Measurements from ENCODE around the gene PTPRD. TPM values are rescaled to one million over a fixed set of nuclear protein-coding genes. Genes with fewer than 3 reads are reported as not detected.

Gene PTPRD
- total RNA-seq, 1 experiment from 2014 or later, result 0.02 TPM

DNA sequence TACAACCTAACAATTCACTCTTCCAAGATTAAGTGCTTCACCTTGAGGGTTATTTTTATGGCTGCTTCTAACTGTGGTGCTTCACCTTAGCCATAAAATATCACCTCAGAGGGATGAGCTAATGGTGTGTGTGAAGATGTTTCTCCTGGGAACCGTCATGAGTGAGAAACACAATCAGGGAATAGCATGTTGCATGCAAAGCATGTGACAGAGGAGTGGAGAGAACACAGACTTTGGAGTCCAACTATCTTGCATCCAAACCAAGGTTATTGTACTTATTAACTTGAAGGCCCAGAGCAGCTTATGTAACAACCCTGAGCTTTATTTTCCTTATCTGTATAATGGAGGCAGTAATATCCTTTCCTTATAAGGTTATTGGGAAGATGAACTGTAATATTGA, 1724.2 kb downstream of the PTPRD start:
- H3K9me3 ChIP-seq (ENCODE audit: control insufficient read depth in 1 of 2, insufficient read depth in 1 of 2, low read depth in 1 of 2, low read length in 2 of 2), result peaks cover 10 to 15% of the 10 kb centered on the region in 2 experiments; a peak in 2 of 4 replicates
- no peaks in the 10 kb centered on the region for H3K36me3 ChIP-seq (ENCODE audit: control insufficient read depth in 1 of 2, insufficient read depth in 2 of 2, low read length in 2 of 2)
- no peak overlapping the region for H3K9ac ChIP-seq (ENCODE audit: low read length)
- no peaks in the 10 kb centered on the region for H3K9me2 ChIP-seq (ENCODE audit: insufficient read depth)
- no TSS peak for BruUV-seq (replicated peaks)
- no peaks in the 10 kb centered on the region for H4K20me1 ChIP-seq (ENCODE audit: insufficient read depth)
- H3K27me3 ChIP-seq (ENCODE audit: insufficient read depth, low read length), result no peaks in the 10 kb centered on the region
- intact Hi-C loops (cut with micrococcal nuclease), result no loop called here
- no peak overlapping the region for H2AFZ ChIP-seq (ENCODE audit: low read depth, low read length, poor library complexity, severe bottlenecking)
- no peaks in the 10 kb centered on the region for H3K79me2 ChIP-seq (ENCODE audit: insufficient read depth, low read length)
- H3K4me2 ChIP-seq (ENCODE audit: low read length), result no peak overlapping the region
- RAD21 ChIA-PET (ENCODE audit: low non-redundant PET in 1 of 2, low total read pairs in 2 of 2, uncharacterized antibody in 2 of 2, unreplicated experiment in 2 of 2), result no interaction called here
- H3K4me3 ChIP-seq (replicated peaks in 1 of 2; ENCODE audit: low read depth in 1 of 2, low read length in 2 of 2), result no peak overlapping the region
- TF ChIP-seq EZH2phosphoT487 (IDR thresholded peaks at IDR 0.05; ENCODE audit: borderline replicate concordance) (no peak), TCF7L2 (IDR thresholded peaks at IDR 0.05; ENCODE audit: borderline replicate concordance, extremely low read depth, insufficient read depth, insufficient read length) (no peak), JUND (IDR thresholded peaks at IDR 0.05) (no peak)
- TF ChIP-seq, protein P1, sequence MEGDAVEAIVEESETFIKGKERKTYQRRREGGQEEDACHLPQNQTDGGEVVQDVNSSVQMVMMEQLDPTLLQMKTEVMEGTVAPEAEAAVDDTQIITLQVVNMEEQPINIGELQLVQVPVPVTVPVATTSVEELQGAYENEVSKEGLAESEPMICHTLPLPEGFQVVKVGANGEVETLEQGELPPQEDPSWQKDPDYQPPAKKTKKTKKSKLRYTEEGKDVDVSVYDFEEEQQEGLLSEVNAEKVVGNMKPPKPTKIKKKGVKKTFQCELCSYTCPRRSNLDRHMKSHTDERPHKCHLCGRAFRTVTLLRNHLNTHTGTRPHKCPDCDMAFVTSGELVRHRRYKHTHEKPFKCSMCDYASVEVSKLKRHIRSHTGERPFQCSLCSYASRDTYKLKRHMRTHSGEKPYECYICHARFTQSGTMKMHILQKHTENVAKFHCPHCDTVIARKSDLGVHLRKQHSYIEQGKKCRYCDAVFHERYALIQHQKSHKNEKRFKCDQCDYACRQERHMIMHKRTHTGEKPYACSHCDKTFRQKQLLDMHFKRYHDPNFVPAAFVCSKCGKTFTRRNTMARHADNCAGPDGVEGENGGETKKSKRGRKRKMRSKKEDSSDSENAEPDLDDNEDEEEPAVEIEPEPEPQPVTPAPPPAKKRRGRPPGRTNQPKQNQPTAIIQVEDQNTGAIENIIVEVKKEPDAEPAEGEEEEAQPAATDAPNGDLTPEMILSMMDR (IDR thresholded peaks at IDR 0.05 in 2 of 3, conservative IDR thresholded peaks at IDR 0.05 in 1 of 3; ENCODE audit: borderline replicate concordance in 1 of 3, insufficient read depth in 1 of 3, low read depth in 2 of 3, low read length in 2 of 3), result no peak
- TF ChIP-seq, protein P2, sequence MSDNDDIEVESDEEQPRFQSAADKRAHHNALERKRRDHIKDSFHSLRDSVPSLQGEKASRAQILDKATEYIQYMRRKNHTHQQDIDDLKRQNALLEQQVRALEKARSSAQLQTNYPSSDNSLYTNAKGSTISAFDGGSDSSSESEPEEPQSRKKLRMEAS (IDR thresholded peaks at IDR 0.05), result no peak
- no peak for ATAC-seq
- H3K4me1 ChIP-seq (ENCODE audit: control insufficient read depth in 1 of 2, insufficient read depth in 2 of 2, low read length in 2 of 2), result no peaks in the 10 kb centered on the region
- DNase-seq (ENCODE audit: low read depth, low spot score), result no peak
- CTCF ChIA-PET, result no interaction called here
- no peak overlapping the region for H3K27ac ChIP-seq (ENCODE audit: low read depth, low read length)
- POLR2A ChIA-PET, result no interaction called here

DNA sequence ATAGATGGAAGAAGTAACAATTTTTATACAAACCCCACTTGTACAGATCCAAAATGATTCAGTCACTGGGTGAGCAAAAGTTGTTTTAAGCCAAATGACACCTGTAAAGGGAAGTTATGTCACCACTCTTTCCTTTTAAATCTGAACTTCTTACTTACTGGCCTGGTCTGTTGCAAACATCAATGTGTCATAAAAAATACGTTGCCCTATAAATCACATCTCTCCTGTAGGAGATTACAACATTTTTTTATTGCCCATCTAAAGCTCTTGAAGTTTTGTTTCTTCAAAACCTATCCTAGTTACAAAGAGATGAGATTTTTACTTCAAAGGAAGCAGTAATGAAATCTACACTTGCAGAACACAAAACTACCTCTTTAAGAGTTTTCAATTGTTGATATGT, 1725.4 kb downstream of the PTPRD start:
- Histone ChIP-seq H3K4me1 (ENCODE audit: control insufficient read depth in 1 of 2, insufficient read depth in 2 of 2, low read length in 2 of 2) (no peaks in the 10 kb centered on the region), H3K9me2 (ENCODE audit: insufficient read depth) (no peaks in the 10 kb centered on the region), H3K4me2 (ENCODE audit: low read length) (no peak overlapping the region), H3K9ac (ENCODE audit: low read length) (no peak overlapping the region), H3K27ac (ENCODE audit: low read depth, low read length) (no peak overlapping the region), H3K4me3 (replicated peaks in 1 of 2; ENCODE audit: low read depth in 1 of 2, low read length in 2 of 2) (no peak overlapping the region), H3K27me3 (ENCODE audit: insufficient read depth, low read length) (no peaks in the 10 kb centered on the region), H3K79me2 (ENCODE audit: insufficient read depth, low read length) (no peaks in the 10 kb centered on the region), H3K9me3 (ENCODE audit: control insufficient read depth in 1 of 2, insufficient read depth in 1 of 2, low read depth in 1 of 2, low read length in 2 of 2) (peaks cover 14 to 15% of the 10 kb centered on the region in 2 experiments; a peak in 2 of 4 replicates), H4K20me1 (ENCODE audit: insufficient read depth) (no peaks in the 10 kb centered on the region), H2AFZ (ENCODE audit: low read depth, low read length, poor library complexity, severe bottlenecking) (no peak overlapping the region), H3K36me3 (ENCODE audit: control insufficient read depth in 1 of 2, insufficient read depth in 2 of 2, low read length in 2 of 2) (no peaks in the 10 kb centered on the region)
- ATAC-seq (no peak), DNase-seq (ENCODE audit: low read depth, low spot score) (no peak)
- intact Hi-C loops (cut with micrococcal nuclease), result no loop called here
- POLR2A ChIA-PET, result no interaction called here
- TF ChIP-seq TCF7L2 (IDR thresholded peaks at IDR 0.05; ENCODE audit: borderline replicate concordance, extremely low read depth, insufficient read depth, insufficient read length) (no peak), ZFX (IDR thresholded peaks at IDR 0.05) (no peak), FOSL1 (IDR thresholded peaks at IDR 0.05; ENCODE audit: low read depth) (no peak), EZH2phosphoT487 (IDR thresholded peaks at IDR 0.05; ENCODE audit: borderline replicate concordance) (no peak), SP1 (IDR thresholded peaks at IDR 0.05; ENCODE audit: low read depth) (no peak)
- CTCF ChIA-PET, result no interaction called here
- BruUV-seq (replicated peaks), result no TSS peak
- RAD21 ChIA-PET (ENCODE audit: low non-redundant PET in 1 of 2, low total read pairs in 2 of 2, uncharacterized antibody in 2 of 2, unreplicated experiment in 2 of 2), result no interaction called here
